Progenitor cell of endocrine pancreas (in vitro differentiated cells): ENCODE data around the gene C14orf119. TPM values are rescaled to one million over a fixed set of nuclear protein-coding genes. Genes with fewer than 3 reads are reported as not detected.

Experiments
- DNase-seq: peaks from one replicate; pipeline ENCODE4 v3.0.0; 2021; ENCODE audit warnings: low spot score; ENCODE audit not compliant: unreplicated experiment
- H3K27ac Mint-ChIP-seq: 2 replicates; pipeline ENCODE4 v1.8.0; 2021; ENCODE audit warnings: mild to moderate bottlenecking, moderate library complexity, mixed read lengths
- H3K27me3 Mint-ChIP-seq: 2 replicates; pipeline ENCODE4 v1.8.0; 2021; ENCODE audit warnings: mixed read lengths
- H3K36me3 Mint-ChIP-seq: 2 replicates; pipeline ENCODE4 v1.8.0; 2022; ENCODE audit warnings: mixed read lengths; ENCODE audit not compliant: insufficient read depth
- H3K4me1 Mint-ChIP-seq: 2 replicates; pipeline ENCODE4 v1.8.0; 2021; ENCODE audit warnings: low read depth, mixed read lengths
- H3K4me3 Mint-ChIP-seq: 2 replicates; pipeline ENCODE4 v1.8.0; 2021; ENCODE audit warnings: low read depth, mild to moderate bottlenecking, moderate library complexity, mixed read lengths
- H3K9me3 Mint-ChIP-seq: 2 replicates; pipeline ENCODE4 v1.8.0; 2021; ENCODE audit warnings: low read depth, mixed read lengths
- total RNA-seq: library from RNA; stranded (reverse); gene quantifications from 2 replicates; pipeline ENCODE4 v1.2.1, GENCODE V29; 2021
- TF ChIP-seq, protein P1 (sequence below): fragments of 200-600 bp; sonication (generic); IDR thresholded peaks from one replicate; pipeline ENCODE4 v1.5.0; 2021; ENCODE audit warnings: antibody characterized with exemption, mild to moderate bottlenecking; ENCODE audit not compliant: unreplicated experiment

Gene C14orf119
- total RNA-seq, 1 donor from 2014 or later, result 45.8 TPM

DNA sequence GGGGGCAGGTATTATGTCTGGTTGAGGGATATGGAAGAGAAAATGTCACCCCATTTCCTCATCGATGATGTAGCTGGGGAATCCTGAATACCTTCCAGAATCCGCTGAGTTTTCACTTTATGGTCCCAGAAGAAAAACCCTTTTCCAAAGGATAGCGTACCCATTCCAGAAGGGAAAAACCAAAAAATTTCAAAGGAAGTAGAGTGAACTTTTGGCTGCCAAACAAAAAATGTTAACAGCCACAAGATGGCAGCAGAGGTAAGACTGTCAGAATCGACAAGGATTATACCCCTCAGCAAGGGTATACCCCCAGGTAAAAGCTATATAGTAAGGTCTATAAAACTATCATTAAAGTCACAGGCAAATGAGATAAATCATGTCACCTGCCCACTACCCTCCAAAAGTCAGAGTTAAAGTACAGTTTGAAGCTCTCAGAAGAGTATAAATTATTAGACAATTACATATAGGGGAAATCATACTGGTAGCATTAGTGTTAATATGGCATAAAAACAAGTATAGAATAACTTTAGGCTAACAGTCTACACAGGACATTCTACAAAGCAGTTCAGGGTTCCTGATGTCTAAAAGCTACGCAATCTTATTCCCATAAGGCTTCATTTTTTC is 18.4 kb upstream of the C14orf119 start:
- no peak overlapping the region for H3K27ac Mint-ChIP-seq
- H3K4me3 Mint-ChIP-seq, result no peak overlapping the region
- H3K9me3 Mint-ChIP-seq, result no peaks in the 10 kb centered on the region
- H3K27me3 Mint-ChIP-seq, result no peaks in the 10 kb centered on the region
- H3K36me3 Mint-ChIP-seq, result peaks cover 27% of the 10 kb centered on the region
- H3K4me1 Mint-ChIP-seq, result peaks cover 7% of the 10 kb centered on the region
- DNase-seq, result no peak
- TF ChIP-seq, protein P1, sequence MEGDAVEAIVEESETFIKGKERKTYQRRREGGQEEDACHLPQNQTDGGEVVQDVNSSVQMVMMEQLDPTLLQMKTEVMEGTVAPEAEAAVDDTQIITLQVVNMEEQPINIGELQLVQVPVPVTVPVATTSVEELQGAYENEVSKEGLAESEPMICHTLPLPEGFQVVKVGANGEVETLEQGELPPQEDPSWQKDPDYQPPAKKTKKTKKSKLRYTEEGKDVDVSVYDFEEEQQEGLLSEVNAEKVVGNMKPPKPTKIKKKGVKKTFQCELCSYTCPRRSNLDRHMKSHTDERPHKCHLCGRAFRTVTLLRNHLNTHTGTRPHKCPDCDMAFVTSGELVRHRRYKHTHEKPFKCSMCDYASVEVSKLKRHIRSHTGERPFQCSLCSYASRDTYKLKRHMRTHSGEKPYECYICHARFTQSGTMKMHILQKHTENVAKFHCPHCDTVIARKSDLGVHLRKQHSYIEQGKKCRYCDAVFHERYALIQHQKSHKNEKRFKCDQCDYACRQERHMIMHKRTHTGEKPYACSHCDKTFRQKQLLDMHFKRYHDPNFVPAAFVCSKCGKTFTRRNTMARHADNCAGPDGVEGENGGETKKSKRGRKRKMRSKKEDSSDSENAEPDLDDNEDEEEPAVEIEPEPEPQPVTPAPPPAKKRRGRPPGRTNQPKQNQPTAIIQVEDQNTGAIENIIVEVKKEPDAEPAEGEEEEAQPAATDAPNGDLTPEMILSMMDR, result peak; percentile 70

DNA sequence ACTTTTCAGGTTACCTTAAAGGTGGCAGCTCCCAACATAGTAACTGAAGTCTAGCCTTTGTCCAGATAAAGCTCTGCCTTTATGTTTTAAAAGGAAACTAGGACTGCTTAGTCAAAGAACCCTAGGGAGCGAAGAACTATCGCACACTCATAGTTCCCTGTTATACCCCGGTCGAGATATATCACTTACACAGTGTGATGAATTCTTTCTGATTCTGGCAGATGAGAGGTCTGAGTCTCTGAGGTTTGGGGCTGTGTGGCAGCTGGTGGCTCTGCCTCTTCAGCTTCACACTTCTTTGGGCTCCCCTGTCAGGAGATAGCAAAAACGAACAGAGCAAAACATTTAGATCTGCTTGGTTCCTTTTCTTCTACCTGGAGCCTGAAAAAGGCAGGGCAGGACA is 17.3 kb upstream of the C14orf119 start:
- no peak for DNase-seq
- Mint-ChIP-seq H3K4me1 (no peaks in the 10 kb centered on the region), H3K4me3 (no peak overlapping the region), H3K27ac (peak overlapping the region; percentile 49), H3K36me3 (peaks cover 27% of the 10 kb centered on the region), H3K9me3 (no peaks in the 10 kb centered on the region), H3K27me3 (no peaks in the 10 kb centered on the region)
- TF ChIP-seq, protein P1, result no peak

DNA sequence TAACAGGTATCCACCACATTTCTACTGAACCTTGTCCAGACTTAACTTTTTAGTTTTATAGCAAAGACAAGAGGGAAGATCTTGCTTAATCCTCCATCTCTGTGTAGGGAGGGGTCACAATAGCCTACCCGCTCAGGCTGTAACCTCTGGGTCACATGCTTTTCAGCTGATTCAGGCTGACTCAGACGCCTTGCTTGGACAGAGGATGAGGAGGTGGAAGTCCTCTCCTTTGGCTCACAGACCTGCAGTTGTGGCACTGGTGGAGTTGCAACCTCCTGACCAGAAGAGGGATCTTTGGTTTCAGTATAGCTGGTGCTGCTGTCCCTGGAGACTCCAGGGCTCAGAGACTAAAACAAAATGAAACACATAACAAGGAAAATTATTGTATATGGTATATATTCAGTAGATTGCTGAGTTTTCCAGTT is 16.6 kb upstream of the C14orf119 start:
- H3K4me3 Mint-ChIP-seq, result no peak overlapping the region
- peaks cover 27% of the 10 kb centered on the region for H3K36me3 Mint-ChIP-seq
- TF ChIP-seq, protein P1, result no peak
- DNase-seq, result no peak
- H3K27me3 Mint-ChIP-seq, result no peaks in the 10 kb centered on the region
- H3K27ac Mint-ChIP-seq, result no peak overlapping the region
- H3K4me1 Mint-ChIP-seq, result no peaks in the 10 kb centered on the region
- H3K9me3 Mint-ChIP-seq, result no peaks in the 10 kb centered on the region

DNA sequence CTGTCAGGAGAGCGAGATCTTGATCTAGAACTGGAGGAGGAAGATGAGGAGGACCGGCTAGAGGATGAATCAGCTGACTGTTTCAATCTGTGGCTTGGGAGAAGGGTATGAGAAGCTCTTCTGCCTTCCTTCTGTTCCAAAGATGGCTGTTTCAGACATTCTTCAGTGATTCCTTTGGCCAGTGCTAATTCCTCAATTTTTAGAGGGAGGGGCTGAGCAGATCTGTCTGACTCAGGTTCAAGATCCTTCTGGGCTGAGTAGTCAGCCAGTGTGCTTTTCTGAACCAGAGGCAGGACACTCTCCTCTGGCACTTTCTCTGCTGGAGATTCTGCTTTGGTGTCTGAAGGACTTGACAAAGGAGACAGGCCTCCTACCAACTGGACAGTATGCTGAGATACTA is 15.6 kb upstream of the C14orf119 start:
- no peak for DNase-seq
- H3K4me3 Mint-ChIP-seq, result no peak overlapping the region
- peak overlapping the region; percentile 83 for H3K27ac Mint-ChIP-seq

DNA sequence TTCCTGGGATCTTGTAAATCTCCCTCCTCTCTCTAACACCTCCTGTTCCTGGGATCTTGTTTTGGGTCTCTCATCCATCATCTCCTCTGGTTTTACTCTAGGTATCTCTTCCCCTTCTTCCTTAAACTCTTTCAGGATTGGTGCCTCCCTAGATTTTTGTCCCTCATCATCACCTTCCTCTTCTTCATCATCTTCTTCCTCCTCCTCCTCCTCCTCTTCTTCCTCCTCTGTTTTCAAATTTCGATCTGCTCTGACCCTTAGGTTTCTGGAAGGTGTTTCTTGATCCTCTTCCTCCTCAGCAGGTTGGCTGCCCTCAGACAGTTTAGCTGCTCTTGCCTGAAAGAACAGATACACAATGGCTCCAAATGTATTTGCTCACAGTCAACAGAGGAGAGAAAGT is 14.8 kb upstream of the C14orf119 start:
- no peak for DNase-seq
- Mint-ChIP-seq H3K4me1 (no peaks in the 10 kb centered on the region), H3K36me3 (peaks cover 27% of the 10 kb centered on the region), H3K4me3 (no peak overlapping the region), H3K27ac (no peak overlapping the region), H3K9me3 (no peaks in the 10 kb centered on the region), H3K27me3 (no peaks in the 10 kb centered on the region)
- TF ChIP-seq, protein P1, result no peak

More for the DNA sequence above, 15.6 kb upstream of the C14orf119 start:
- TF ChIP-seq, protein P1, result no peak
- Mint-ChIP-seq H3K27me3 (no peaks in the 10 kb centered on the region), H3K4me1 (no peaks in the 10 kb centered on the region), H3K36me3 (peaks cover 27% of the 10 kb centered on the region), H3K9me3 (no peaks in the 10 kb centered on the region)
